ENCODE results near the gene AVL9. TPM values are rescaled to one million over a fixed set of nuclear protein-coding genes. Genes with fewer than 3 reads are reported as not detected.

Gene AVL9
- total and polyA plus RNA-seq, 2 experiments from 2014 or later: 13.1 to 33.8 TPM

DNA sequence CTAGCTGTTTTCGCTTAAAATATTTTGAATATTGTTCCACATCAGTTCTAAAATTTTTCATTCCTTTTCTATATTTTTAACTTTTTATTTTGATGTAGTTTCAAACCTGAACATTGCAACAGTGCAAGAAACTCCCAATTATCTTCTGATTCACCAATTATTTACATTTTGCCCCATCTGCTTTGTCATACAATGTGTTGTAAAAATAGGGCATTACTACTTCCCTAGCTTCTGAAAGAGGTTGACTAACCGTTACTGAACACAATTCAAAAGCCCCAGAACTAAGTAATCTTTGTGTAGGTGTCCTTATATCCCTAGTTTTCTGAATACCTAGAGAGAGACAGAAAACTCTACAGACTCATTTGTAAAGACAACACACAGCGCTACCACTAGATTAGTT, 86.7 kb downstream of the AVL9 start (continued):
- TF ChIP-seq, protein P1, sequence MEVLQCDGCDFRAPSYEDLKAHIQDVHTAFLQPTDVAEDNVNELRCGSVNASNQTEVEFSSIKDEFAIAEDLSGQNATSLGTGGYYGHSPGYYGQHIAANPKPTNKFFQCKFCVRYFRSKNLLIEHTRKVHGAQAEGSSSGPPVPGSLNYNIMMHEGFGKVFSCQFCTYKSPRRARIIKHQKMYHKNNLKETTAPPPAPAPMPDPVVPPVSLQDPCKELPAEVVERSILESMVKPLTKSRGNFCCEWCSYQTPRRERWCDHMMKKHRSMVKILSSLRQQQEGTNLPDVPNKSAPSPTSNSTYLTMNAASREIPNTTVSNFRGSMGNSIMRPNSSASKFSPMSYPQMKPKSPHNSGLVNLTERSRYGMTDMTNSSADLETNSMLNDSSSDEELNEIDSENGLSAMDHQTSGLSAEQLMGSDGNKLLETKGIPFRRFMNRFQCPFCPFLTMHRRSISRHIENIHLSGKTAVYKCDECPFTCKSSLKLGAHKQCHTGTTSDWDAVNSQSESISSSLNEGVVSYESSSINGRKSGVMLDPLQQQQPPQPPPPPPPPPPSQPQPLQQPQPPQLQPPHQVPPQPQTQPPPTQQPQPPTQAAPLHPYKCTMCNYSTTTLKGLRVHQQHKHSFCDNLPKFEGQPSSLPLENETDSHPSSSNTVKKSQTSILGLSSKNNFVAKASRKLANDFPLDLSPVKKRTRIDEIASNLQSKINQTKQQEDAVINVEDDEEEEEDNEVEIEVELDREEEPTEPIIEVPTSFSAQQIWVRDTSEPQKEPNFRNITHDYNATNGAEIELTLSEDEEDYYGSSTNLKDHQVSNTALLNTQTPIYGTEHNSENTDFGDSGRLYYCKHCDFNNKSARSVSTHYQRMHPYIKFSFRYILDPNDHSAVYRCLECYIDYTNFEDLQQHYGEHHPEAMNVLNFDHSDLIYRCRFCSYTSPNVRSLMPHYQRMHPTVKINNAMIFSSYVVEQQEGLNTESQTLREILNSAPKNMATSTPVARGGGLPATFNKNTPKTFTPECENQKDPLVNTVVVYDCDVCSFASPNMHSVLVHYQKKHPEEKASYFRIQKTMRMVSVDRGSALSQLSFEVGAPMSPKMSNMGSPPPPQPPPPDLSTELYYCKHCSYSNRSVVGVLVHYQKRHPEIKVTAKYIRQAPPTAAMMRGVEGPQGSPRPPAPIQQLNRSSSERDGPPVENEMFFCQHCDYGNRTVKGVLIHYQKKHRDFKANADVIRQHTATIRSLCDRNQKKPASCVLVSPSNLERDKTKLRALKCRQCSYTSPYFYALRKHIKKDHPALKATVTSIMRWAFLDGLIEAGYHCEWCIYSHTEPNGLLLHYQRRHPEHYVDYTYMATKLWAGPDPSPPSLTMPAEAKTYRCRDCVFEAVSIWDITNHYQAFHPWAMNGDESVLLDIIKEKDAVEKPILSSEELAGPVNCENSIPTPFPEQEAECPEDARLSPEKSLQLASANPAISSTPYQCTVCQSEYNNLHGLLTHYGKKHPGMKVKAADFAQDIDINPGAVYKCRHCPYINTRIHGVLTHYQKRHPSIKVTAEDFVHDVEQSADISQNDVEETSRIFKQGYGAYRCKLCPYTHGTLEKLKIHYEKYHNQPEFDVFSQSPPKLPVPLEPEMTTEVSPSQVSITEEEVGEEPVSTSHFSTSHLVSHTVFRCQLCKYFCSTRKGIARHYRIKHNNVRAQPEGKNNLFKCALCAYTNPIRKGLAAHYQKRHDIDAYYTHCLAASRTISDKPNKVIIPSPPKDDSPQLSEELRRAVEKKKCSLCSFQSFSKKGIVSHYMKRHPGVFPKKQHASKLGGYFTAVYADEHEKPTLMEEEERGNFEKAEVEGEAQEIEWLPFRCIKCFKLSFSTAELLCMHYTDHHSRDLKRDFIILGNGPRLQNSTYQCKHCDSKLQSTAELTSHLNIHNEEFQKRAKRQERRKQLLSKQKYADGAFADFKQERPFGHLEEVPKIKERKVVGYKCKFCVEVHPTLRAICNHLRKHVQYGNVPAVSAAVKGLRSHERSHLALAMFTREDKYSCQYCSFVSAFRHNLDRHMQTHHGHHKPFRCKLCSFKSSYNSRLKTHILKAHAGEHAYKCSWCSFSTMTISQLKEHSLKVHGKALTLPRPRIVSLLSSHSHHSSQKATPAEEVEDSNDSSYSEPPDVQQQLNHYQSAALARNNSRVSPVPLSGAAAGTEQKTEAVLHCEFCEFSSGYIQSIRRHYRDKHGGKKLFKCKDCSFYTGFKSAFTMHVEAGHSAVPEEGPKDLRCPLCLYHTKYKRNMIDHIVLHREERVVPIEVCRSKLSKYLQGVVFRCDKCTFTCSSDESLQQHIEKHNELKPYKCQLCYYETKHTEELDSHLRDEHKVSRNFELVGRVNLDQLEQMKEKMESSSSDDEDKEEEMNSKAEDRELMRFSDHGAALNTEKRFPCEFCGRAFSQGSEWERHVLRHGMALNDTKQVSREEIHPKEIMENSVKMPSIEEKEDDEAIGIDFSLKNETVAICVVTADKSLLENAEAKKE (CRISPR knock-in tag; IDR thresholded peaks at IDR 0.05): no peak
- TF ChIP-seq POLR2AphosphoS5 (IDR thresholded peaks at IDR 0.05; ENCODE audit: low read depth) (no peak), ZNF114 (CRISPR knock-in tag; IDR thresholded peaks at IDR 0.05) (no peak), EZH2phosphoT487 (IDR thresholded peaks at IDR 0.05; ENCODE audit: unreplicated experiment) (no peak), ZNF331 (CRISPR knock-in tag; IDR thresholded peaks at IDR 0.05; ENCODE audit: low read depth) (no peak), STAT1 (IDR thresholded peaks at IDR 0.05; ENCODE audit: unreplicated experiment) (no peak)

DNA sequence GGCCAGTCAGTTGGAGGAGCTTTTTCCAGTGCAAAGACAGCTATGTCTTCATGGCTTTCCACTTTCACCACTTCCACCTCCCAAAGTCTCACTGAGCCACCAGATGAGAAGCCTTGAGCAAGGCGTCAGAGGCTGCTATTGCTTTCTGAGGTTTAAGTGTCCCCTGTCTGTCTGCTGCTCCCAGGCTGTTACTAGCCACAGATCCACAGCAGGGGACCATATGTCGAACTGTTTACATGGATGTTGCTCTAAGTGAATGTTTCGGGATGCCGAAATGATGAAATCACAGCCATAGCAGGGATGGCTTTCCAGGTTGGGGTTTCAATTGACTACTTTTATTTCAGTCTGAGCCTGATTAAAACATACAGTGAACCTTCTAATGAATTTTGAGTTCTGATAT, 88.5 kb downstream of the AVL9 start:
- H3K4me3 Mint-ChIP-seq: no peak overlapping the region
- Histone ChIP-seq H3K9me2 (ENCODE audit: insufficient read depth) (no peaks in the 10 kb centered on the region), H3K36me3 (ENCODE audit: insufficient read depth) (peaks cover 42% of the 10 kb centered on the region), H3K79me2 (replicated peaks; ENCODE audit: insufficient read depth) (no peaks in the 10 kb centered on the region), H3K27me3 (ENCODE audit: insufficient read depth) (no peaks in the 10 kb centered on the region), H3F3A (replicated peaks; ENCODE audit: low read depth) (no peaks in the 10 kb centered on the region), H3K27ac (ENCODE audit: low read depth) (no peak overlapping the region), H2AFZ (no peak overlapping the region), H3K4me3 (no peak overlapping the region), H3K4me2 (no peak overlapping the region), H4K20me1 (replicated peaks; ENCODE audit: insufficient read depth) (peaks cover under 1% of the 10 kb centered on the region; the same call in 1 of the 2 replicates), H3K4me1 (ENCODE audit: insufficient read depth) (peaks cover 30% of the 10 kb centered on the region)
- no peak overlapping the region for H3K27ac Mint-ChIP-seq
- no peaks in the 10 kb centered on the region for H3K9me3 Mint-ChIP-seq
- ATAC-seq: no peak
- H3K4me1 Mint-ChIP-seq: peaks cover 29% of the 10 kb centered on the region
- H3K27me3 Mint-ChIP-seq (ENCODE audit: insufficient read depth, low read depth, poor library complexity): peaks cover 4% of the 10 kb centered on the region
- peaks cover 63% of the 10 kb centered on the region for H3K36me3 Mint-ChIP-seq (ENCODE audit: low read depth)
- DNase-seq (ENCODE audit: low spot score): no peak
- TF ChIP-seq EZH2 (IDR thresholded peaks at IDR 0.05; ENCODE audit: low read depth, unreplicated experiment) (no peak), JUNB (IDR thresholded peaks at IDR 0.05; ENCODE audit: unreplicated experiment) (no peak)
- TF ChIP-seq, protein P1 (CRISPR knock-in tag; IDR thresholded peaks at IDR 0.05): no peak
- TF ChIP-seq, protein P2, sequence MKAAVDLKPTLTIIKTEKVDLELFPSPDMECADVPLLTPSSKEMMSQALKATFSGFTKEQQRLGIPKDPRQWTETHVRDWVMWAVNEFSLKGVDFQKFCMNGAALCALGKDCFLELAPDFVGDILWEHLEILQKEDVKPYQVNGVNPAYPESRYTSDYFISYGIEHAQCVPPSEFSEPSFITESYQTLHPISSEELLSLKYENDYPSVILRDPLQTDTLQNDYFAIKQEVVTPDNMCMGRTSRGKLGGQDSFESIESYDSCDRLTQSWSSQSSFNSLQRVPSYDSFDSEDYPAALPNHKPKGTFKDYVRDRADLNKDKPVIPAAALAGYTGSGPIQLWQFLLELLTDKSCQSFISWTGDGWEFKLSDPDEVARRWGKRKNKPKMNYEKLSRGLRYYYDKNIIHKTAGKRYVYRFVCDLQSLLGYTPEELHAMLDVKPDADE (IDR thresholded peaks at IDR 0.05): no peak
